ENCODE data around the gene IQCE.
"Not testable (repeated sequence)": the region's sequence is repeated elsewhere in the genome, so short reads cannot be mapped to it uniquely, and the experiment has no call there.

The IQCE gene

GRCh38 chr7:2555121-2556052 is 3.4 kb upstream of the IQCE start, which contains the start of gene BRAT1:
Gene BRAT1, minus strand, starts transcription at chr7:2555524. Its CDS starts 1,093 bp downstream, at chr7:2554431.
- peak; percentile 97 for DNase-seq

GRCh38 chr7:2559283-2559950 is 638 bp downstream of the IQCE start:
- DNase-seq: peak; percentile 56 to 68

GRCh38 chr7:2563955-2564354 is 5.2 kb downstream of the IQCE start:
- DNase-seq: not testable (repeated sequence)

- no peak for DNase-seq
Observed at GRCh38 chr7:2564970-2565540, 6.3 kb downstream of the IQCE start.

GRCh38 chr7:2566348-2566889 is 7.6 kb downstream of the IQCE start:
- DNase-seq: no peak

GRCh38 chr7:2566890-2567678 is 8.3 kb downstream of the IQCE start:
- peak; percentile 30 to 41 for DNase-seq

GRCh38 chr7:2567679-2568278 is 9.0 kb downstream of the IQCE start:
- DNase-seq: no peak

- DNase-seq: no peak
Observed at GRCh38 chr7:2568521-2569223, 9.9 kb downstream of the IQCE start.

GRCh38 chr7:2569421-2569820 is 10.6 kb downstream of the IQCE start:
- no peak for DNase-seq

- DNase-seq: no peak
Observed at GRCh38 chr7:2570021-2570420, 11.2 kb downstream of the IQCE start.

- no peak for DNase-seq
Observed at GRCh38 chr7:2571409-2571808, 12.6 kb downstream of the IQCE start.

- DNase-seq: peak; percentile 38 to 51
Observed at GRCh38 chr7:2572101-2572842, 13.5 kb downstream of the IQCE start.

GRCh38 chr7:2573761-2574160 is 15.0 kb downstream of the IQCE start:
- DNase-seq: no peak

GRCh38 chr7:2575046-2575732 is 16.4 kb downstream of the IQCE start:
- DNase-seq: no peak

GRCh38 chr7:2575733-2576340 is 17.1 kb downstream of the IQCE start:
- no peak for DNase-seq

- no peak for DNase-seq
Observed at GRCh38 chr7:2576742-2577491, 18.1 kb downstream of the IQCE start.

- no peak for DNase-seq
Observed at GRCh38 chr7:2577914-2578680, 19.3 kb downstream of the IQCE start.

- DNase-seq: no peak
Observed at GRCh38 chr7:2580636-2581035, 21.9 kb downstream of the IQCE start.
